ENCODE measurements around the gene AATF.

The AATF gene

GRCh38 chr17:36971508-36971907 is 22.8 kb downstream of the AATF start:
- no peak overlapping the region for H3K4me3 ChIP-seq (ENCODE audit: low read depth, low read length)
- TF ChIP-seq CTCF (IDR thresholded peaks at IDR 0.05; ENCODE audit: low read depth, low read length) (no peak), POLR2A (IDR thresholded peaks at IDR 0.05; ENCODE audit: extremely low read depth, insufficient read length) (no peak), MAX (IDR thresholded peaks at IDR 0.05; ENCODE audit: low read depth, low read length) (no peak), MYC (IDR thresholded peaks at IDR 0.05; ENCODE audit: low read depth, low read length) (no peak)
- DNase-seq (ENCODE audit: low read depth) = no peak

GRCh38 chr17:36972186-36972700 is 23.5 kb downstream of the AATF start:
- no peak overlapping the region for H3K4me3 ChIP-seq (ENCODE audit: low read depth, low read length)
- no peak for DNase-seq (ENCODE audit: low read depth)
- TF ChIP-seq CTCF (IDR thresholded peaks at IDR 0.05; ENCODE audit: low read depth, low read length) (no peak), POLR2A (IDR thresholded peaks at IDR 0.05; ENCODE audit: extremely low read depth, insufficient read length) (no peak), MYC (IDR thresholded peaks at IDR 0.05; ENCODE audit: low read depth, low read length) (no peak), MAX (IDR thresholded peaks at IDR 0.05; ENCODE audit: low read depth, low read length) (no peak)

- TF ChIP-seq MYC (IDR thresholded peaks at IDR 0.05; ENCODE audit: low read depth, low read length) (no peak), CTCF (IDR thresholded peaks at IDR 0.05; ENCODE audit: low read depth, low read length) (no peak), POLR2A (IDR thresholded peaks at IDR 0.05; ENCODE audit: extremely low read depth, insufficient read length) (no peak), MAX (IDR thresholded peaks at IDR 0.05; ENCODE audit: low read depth, low read length) (no peak)
- no peak for DNase-seq (ENCODE audit: low read depth)
- no peak overlapping the region for H3K4me3 ChIP-seq (ENCODE audit: low read depth, low read length)
Observed at GRCh38 chr17:36972905-36973304, 24.2 kb downstream of the AATF start.

GRCh38 chr17:36975922-36976515 is 27.3 kb downstream of the AATF start:
- no peak for DNase-seq (ENCODE audit: low read depth)
- TF ChIP-seq CTCF (IDR thresholded peaks at IDR 0.05; ENCODE audit: low read depth, low read length) = no peak
- no peak for TF ChIP-seq MAX (IDR thresholded peaks at IDR 0.05; ENCODE audit: low read depth, low read length)
- no peak for TF ChIP-seq POLR2A (IDR thresholded peaks at IDR 0.05; ENCODE audit: extremely low read depth, insufficient read length)
- TF ChIP-seq MYC (IDR thresholded peaks at IDR 0.05; ENCODE audit: low read depth, low read length) = no peak
- H3K4me3 ChIP-seq (ENCODE audit: low read depth, low read length) = no peak overlapping the region

- no peak overlapping the region for H3K4me3 ChIP-seq (ENCODE audit: low read depth, low read length)
- no peak for DNase-seq (ENCODE audit: low read depth)
- TF ChIP-seq MAX (IDR thresholded peaks at IDR 0.05; ENCODE audit: low read depth, low read length) (no peak), CTCF (IDR thresholded peaks at IDR 0.05; ENCODE audit: low read depth, low read length) (no peak), POLR2A (IDR thresholded peaks at IDR 0.05; ENCODE audit: extremely low read depth, insufficient read length) (no peak), MYC (IDR thresholded peaks at IDR 0.05; ENCODE audit: low read depth, low read length) (no peak)
Observed at GRCh38 chr17:36977066-36977465, 28.3 kb downstream of the AATF start.

Measured in NB4 (cell line).